Panc1 (cell line): ENCODE results near the gene CFAP20DC.

Experiments used
- CTCF ChIP-seq: fragments of 450-650 bp; IDR thresholded peaks from 2 replicates; pipeline ENCODE4 v1.5.1; 2017; ENCODE audit warnings: mild to moderate bottlenecking
- POLR2AphosphoS5 ChIP-seq: IDR thresholded peaks from 2 replicates; pipeline ENCODE4 v1.6.1; 2012; ENCODE audit warnings: mild to moderate bottlenecking, low read depth, low read length, moderate library complexity
- TCF7L2 ChIP-seq: IDR thresholded peaks from 2 replicates; pipeline ENCODE4 v1.6.1; 2011; ENCODE audit warnings: mild to moderate bottlenecking, low read depth, low read length, inconsistent platforms

DNA sequence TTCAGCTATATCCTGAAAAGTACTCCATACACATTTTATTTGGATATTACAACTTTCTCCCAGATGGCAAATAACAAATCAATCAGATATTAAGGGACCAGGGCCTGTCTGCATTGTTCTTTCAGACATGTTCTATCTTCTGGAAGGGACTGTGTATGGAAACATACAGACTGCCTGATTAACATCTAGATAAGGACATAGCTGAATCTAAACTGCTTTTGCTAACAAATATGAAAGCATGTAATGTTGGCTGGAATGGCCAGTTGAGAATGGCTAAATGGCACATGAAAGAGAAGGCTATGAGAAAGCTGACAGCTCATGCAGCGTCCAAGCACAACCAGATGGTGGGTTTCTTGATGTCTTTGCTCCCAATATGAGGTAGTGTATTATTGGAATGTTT is 149.4 kb downstream of the CFAP20DC start:
- no peak for TF ChIP-seq CTCF
- no peak for TF ChIP-seq TCF7L2
- TF ChIP-seq POLR2AphosphoS5, result no peak
